ENCODE results near the gene SORBS2. TPM values are rescaled to one million over a fixed set of nuclear protein-coding genes. Genes with fewer than 3 reads are reported as not detected.

The SORBS2 gene
- total RNA-seq, 1 donor from 2014 or later: not detected

GRCh38 chr4:185786422-185786821, 25.6 kb downstream of the SORBS2 start:
- Mint-ChIP-seq H3K27ac (no peak overlapping the region), H3K4me3 (no peak overlapping the region), H3K36me3 (ENCODE audit: low read depth) (no peaks in the 10 kb centered on the region), H3K27me3 (peaks cover 8% of the 10 kb centered on the region), H3K9me3 (no peaks in the 10 kb centered on the region), H3K4me1 (no peaks in the 10 kb centered on the region)
- TF ChIP-seq CTCF (IDR thresholded peaks at IDR 0.05): no peak
- CTCF ChIA-PET: no interaction called here
- ATAC-seq (ENCODE audit: low read depth) (no peak), DNase-seq (no peak)
- intact Hi-C loops (cut with micrococcal nuclease): no loop called here
- POLR2A ChIA-PET: no interaction called here

- no peak overlapping the region for H3K4me3 Mint-ChIP-seq
- no peak for DNase-seq
- no peak overlapping the region for H3K27ac Mint-ChIP-seq
- no peaks in the 10 kb centered on the region for H3K36me3 Mint-ChIP-seq (ENCODE audit: low read depth)
- no peaks in the 10 kb centered on the region for H3K9me3 Mint-ChIP-seq
- peaks cover 8% of the 10 kb centered on the region for H3K27me3 Mint-ChIP-seq
- ChIA-PET CTCF (no interaction called here), POLR2A (no interaction called here)
- H3K4me1 Mint-ChIP-seq: no peaks in the 10 kb centered on the region
- intact Hi-C loops (cut with micrococcal nuclease): no loop called here
- no peak for TF ChIP-seq CTCF (IDR thresholded peaks at IDR 0.05)
- no peak for ATAC-seq (ENCODE audit: low read depth)
These were observed 28.4 kb downstream of the SORBS2 start for GRCh38 chr4:185783574-185783973.

- Mint-ChIP-seq H3K4me1 (no peaks in the 10 kb centered on the region), H3K9me3 (no peaks in the 10 kb centered on the region), H3K27me3 (peaks cover 4% of the 10 kb centered on the region), H3K36me3 (ENCODE audit: low read depth) (no peaks in the 10 kb centered on the region), H3K27ac (no peak overlapping the region), H3K4me3 (no peak overlapping the region)
- ChIA-PET POLR2A (no interaction called here), CTCF (no interaction called here)
- no peak for TF ChIP-seq CTCF (IDR thresholded peaks at IDR 0.05)
- ATAC-seq (ENCODE audit: low read depth): no peak
- intact Hi-C loops (cut with micrococcal nuclease): no loop called here
- DNase-seq: no peak
These were observed 29.5 kb downstream of the SORBS2 start for GRCh38 chr4:185782523-185782922.

- TF ChIP-seq CTCF (IDR thresholded peaks at IDR 0.05): no peak
- no peak overlapping the region for H3K27ac Mint-ChIP-seq
- CTCF ChIA-PET: no interaction called here
- H3K9me3 Mint-ChIP-seq: no peaks in the 10 kb centered on the region
- ATAC-seq (ENCODE audit: low read depth) (no peak), DNase-seq (no peak)
- no peak overlapping the region for H3K4me3 Mint-ChIP-seq
- H3K36me3 Mint-ChIP-seq (ENCODE audit: low read depth): no peaks in the 10 kb centered on the region
- POLR2A ChIA-PET: no interaction called here
- peaks cover 4% of the 10 kb centered on the region for H3K27me3 Mint-ChIP-seq
- no peaks in the 10 kb centered on the region for H3K4me1 Mint-ChIP-seq
- intact Hi-C loops (cut with micrococcal nuclease): no loop called here
These were observed 30.3 kb downstream of the SORBS2 start for GRCh38 chr4:185781555-185782215.

GRCh38 chr4:185780472-185780871, 31.5 kb downstream of the SORBS2 start:
- intact Hi-C loops (cut with micrococcal nuclease): no loop called here
- peaks cover 6% of the 10 kb centered on the region for H3K27me3 Mint-ChIP-seq
- no peak overlapping the region for H3K27ac Mint-ChIP-seq
- H3K4me1 Mint-ChIP-seq: no peaks in the 10 kb centered on the region
- no peak for TF ChIP-seq CTCF (IDR thresholded peaks at IDR 0.05)
- ChIA-PET CTCF (no interaction called here), POLR2A (no interaction called here)
- H3K9me3 Mint-ChIP-seq: no peaks in the 10 kb centered on the region
- H3K4me3 Mint-ChIP-seq: no peak overlapping the region
- no peak for DNase-seq
- H3K36me3 Mint-ChIP-seq (ENCODE audit: low read depth): no peaks in the 10 kb centered on the region
- ATAC-seq (ENCODE audit: low read depth): no peak

Measured in activated B cell treated with CpG ODN at 0.5 μM for 24 hours (primary cell).